GM12872 (cell line): ENCODE results near the gene DMD.

Experiments used
- CTCF ChIP-seq: IDR thresholded peaks from 3 replicates; pipeline ENCODE4 v1.5.1; 2011; ENCODE audit warnings: low read depth, mild to moderate bottlenecking, low read length, moderate library complexity; ENCODE audit not compliant: insufficient read depth

DMD gene

DNA sequence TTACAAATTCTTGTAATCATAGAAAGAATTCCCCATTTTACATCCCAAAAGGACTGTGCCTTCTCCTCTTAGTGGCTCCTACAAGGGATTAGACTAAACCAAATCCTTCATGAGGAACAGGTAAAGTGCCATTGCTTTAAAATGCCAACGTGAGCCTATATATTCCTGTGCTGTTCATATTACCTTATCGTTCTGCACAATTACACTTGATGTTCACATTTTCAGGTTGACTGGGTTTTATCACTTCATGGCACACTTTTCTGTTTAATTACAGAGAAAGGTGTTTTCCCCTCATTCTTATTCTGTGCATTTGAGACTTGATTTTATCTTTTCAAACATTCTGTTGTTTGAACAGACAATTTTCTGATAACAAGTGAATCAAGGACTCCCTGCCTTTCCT, 1493.9 kb downstream of the DMD start:
- no peak for TF ChIP-seq CTCF

DNA sequence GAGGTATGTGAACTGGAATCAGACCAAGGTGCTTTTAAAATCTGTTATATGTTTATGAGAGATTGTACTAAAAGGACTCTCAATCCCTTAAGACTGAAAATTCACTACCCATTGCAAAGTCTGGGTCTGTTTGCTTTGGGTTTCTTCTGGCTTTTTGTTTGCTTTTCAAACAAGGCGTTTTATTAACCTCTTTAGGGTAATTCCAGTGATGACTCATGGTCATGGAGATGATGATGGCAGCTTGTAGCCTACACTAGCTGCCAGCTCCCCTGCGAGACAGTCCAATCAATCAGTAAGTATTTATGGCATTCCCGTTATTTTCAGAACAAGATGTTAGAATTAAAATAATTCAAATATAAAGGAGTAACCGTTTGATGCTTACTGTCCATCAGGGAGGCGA, 1495.7 kb downstream of the DMD start:
- TF ChIP-seq CTCF = no peak

DNA sequence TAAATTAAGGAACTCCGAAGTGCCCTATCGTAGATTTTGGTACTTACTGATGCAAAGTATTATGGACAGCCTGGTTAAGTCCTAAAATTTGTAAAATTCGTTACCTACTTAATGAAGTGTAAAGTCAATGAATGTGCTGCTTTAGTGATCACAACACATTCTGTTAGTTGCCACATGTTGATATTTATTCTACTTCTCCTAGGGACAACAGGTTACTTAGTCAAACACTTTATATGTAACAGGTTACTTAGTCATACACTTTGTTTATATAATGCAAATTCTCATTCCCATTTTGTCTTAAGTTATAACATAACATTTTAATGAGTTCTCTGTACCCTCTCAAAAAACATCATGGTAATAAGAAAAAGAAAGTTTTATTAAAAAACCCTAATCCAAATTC, 1496.6 kb downstream of the DMD start:
- TF ChIP-seq CTCF = no peak

DNA sequence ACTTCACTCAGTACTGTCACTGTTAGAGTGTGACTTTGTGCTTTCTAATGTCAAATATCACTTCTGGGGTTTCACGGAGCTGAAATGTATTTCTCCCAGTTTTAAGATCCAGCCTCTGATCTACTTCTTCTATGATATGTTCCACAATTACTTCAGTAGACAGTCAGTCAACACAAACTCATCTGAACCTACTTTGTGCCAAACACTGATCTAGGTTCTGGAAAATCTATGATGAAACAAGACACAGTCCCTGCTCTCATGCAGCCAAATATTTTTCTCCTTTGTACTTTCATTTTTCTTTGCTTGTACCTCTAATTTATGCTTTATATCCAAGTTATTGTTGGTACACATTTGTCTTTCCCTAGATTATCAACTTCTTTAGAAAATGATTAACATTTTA, 1498.2 kb downstream of the DMD start:
- TF ChIP-seq CTCF = no peak

DNA sequence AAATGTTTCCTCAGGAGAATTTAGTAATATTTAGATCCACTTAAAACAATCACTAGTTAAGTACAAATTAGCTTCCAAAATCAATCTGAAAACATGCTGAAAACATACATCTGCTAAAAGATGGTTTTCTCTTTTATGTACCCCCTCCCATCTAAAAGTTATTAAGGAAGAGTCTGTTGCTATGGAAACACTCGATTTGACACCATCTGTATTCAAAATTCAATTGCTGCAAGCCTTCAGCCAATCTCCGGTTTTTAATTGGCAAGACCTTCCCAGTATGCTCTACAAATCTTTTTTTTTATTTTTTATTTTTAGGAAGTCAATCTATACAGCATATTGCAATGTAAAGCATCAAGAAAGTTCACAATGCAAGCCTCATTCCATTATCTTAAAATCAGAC, 1500.2 kb downstream of the DMD start:
- no peak for TF ChIP-seq CTCF

DNA sequence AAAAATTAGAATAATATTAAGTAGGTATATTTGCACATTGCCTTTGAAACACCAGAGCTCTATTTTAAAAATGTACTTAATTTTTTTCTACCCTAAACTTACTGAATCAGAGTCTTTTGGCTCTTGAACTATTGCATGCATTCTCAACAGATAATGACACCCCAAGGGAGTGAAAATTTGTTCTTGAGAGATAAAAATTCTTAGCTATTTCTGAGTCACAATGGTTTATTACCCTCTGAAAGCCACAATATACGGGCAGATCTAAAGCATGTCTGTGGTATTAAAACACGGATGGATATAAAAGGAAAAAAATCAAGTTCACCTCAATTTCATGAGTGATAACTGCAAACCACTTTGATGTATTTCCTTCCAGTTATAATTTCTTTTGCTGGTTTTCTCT, 1503.2 kb downstream of the DMD start:
- TF ChIP-seq CTCF = no peak

DNA sequence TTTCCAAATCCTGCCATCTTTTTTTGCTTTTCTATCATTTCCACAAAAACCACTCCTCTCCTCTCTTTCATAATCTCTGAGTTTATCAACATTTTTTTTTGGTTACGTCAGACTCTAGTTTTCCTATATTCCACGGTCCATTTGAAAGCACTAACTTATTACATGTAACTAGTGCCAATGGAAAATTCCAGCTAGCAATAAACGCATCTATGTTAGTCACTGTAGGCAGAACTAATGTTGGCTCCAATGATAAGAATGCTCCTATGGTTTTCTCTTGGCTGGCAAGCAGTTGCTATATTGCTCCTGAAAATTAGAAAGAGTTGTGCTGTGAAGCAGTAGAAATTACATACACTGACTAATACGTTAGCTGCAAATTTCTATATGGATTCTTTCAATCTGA, 1504.9 kb downstream of the DMD start:
- no peak for TF ChIP-seq CTCF

GRCh38 chrX:31705816-31706215, 1505.5 kb downstream of the DMD start:
- no peak for TF ChIP-seq CTCF
